OCI-LY1 (cell line): ENCODE data around the gene MAP3K7.

Experiments used
- H2AFZ ChIP-seq: fragments of 200-600 bp; sonication (generic), shearing (Covaris generic); 2 replicates; pipeline ENCODE4 v1.6.0; 2014; ENCODE audit warnings: antibody characterized with exemption, mild to moderate bottlenecking, low read length
- H3F3A ChIP-seq: fragments of 200-600 bp; sonication (generic), shearing (Covaris generic); 2 replicates; pipeline ENCODE4 v1.6.0; 2014; ENCODE audit warnings: mild to moderate bottlenecking, antibody characterized with exemption, low read length, moderate library complexity; ENCODE audit not compliant: insufficient read depth
- H3K27ac ChIP-seq: fragments of 200-600 bp; sonication (generic); 2 replicates; pipeline ENCODE4 v1.5.1; 2014; ENCODE audit warnings: low read length, mixed run types, mild to moderate bottlenecking, low read depth; ENCODE audit not compliant: poor library complexity, severe bottlenecking
- H3K27me3 ChIP-seq: fragments of 200-600 bp; sonication (generic); 2 replicates; pipeline ENCODE4 v1.6.0; 2014; ENCODE audit warnings: antibody characterized with exemption, mild to moderate bottlenecking, low read length, moderate library complexity; ENCODE audit not compliant: insufficient read depth
- H3K36me3 ChIP-seq: fragments of 200-600 bp; sonication (generic); 2 replicates; pipeline ENCODE4 v1.6.1; 2014; ENCODE audit warnings: mild to moderate bottlenecking, antibody characterized with exemption, low read length, moderate library complexity, mixed read lengths; ENCODE audit not compliant: insufficient read depth
- H3K4me1 ChIP-seq: fragments of 200-600 bp; sonication (generic); 2 replicates; pipeline ENCODE4 v1.5.1; 2014; ENCODE audit warnings: mild to moderate bottlenecking, low read length, moderate library complexity; ENCODE audit not compliant: insufficient read depth, severe bottlenecking
- H3K4me2 ChIP-seq: fragments of 200-600 bp; sonication (generic), shearing (Covaris generic); 2 replicates; pipeline ENCODE4 v1.6.1; 2014; ENCODE audit warnings: low read length
- H3K4me3 ChIP-seq: fragments of 200-600 bp; sonication (generic); 2 replicates; pipeline ENCODE4 v1.5.1; 2014; ENCODE audit warnings: low read length, low read depth, mild to moderate bottlenecking, mixed read lengths; ENCODE audit not compliant: poor library complexity, severe bottlenecking
- H3K79me2 ChIP-seq: fragments of 200-600 bp; shearing (Covaris generic); 2 replicates; pipeline ENCODE4 v1.6.1; 2016; ENCODE audit warnings: mixed run types, low read length, mixed read lengths; ENCODE audit not compliant: insufficient read depth
- H3K9ac ChIP-seq: fragments of 200-600 bp; sonication (generic), shearing (Covaris generic); 2 replicates; pipeline ENCODE4 v1.6.1; 2014; ENCODE audit warnings: mild to moderate bottlenecking, low read length, mixed read lengths
- H3K9me2 ChIP-seq: fragments of 200-600 bp; sonication (generic), shearing (Covaris generic); 2 replicates; pipeline ENCODE4 v1.6.1; 2014; ENCODE audit warnings: low read depth, mild to moderate bottlenecking, low read length, mixed read lengths
- H3K9me3 ChIP-seq: fragments of 200-600 bp; shearing (Covaris generic); 2 replicates; pipeline ENCODE4 v1.6.1; 2014; ENCODE audit warnings: low read length, mixed read lengths
- H4K20me1 ChIP-seq: fragments of 200-600 bp; sonication (generic), shearing (Covaris generic); 2 replicates; pipeline ENCODE4 v1.6.0; 2016; ENCODE audit warnings: mild to moderate bottlenecking, low read length; ENCODE audit not compliant: insufficient read depth
- CTCF ChIP-seq: fragments of 200-600 bp; sonication (generic), shearing (Covaris generic); IDR thresholded peaks from 2 replicates; pipeline ENCODE4 v1.5.1; 2017; ENCODE audit warnings: mild to moderate bottlenecking, antibody characterized with exemption, low read length, moderate library complexity, mixed read lengths
- EZH2 ChIP-seq: fragments of 200-600 bp; sonication (generic), shearing (Covaris generic); IDR thresholded peaks from 2 replicates; pipeline ENCODE4 v1.8.0; 2017; ENCODE audit warnings: borderline replicate concordance, mixed run types, mild to moderate bottlenecking, antibody characterized with exemption, low read length, moderate library complexity, mixed read lengths

Gene MAP3K7

GRCh38 chr6:90493332-90493731 lies 93.5 kb downstream of the MAP3K7 start:
- Histone ChIP-seq H3K4me1 (no peaks in the 10 kb centered on the region), H3K4me2 (no peak overlapping the region), H3K79me2 (no peaks in the 10 kb centered on the region), H4K20me1 (no peaks in the 10 kb centered on the region), H3K9ac (no peak overlapping the region), H3K36me3 (no peaks in the 10 kb centered on the region), H3K9me2 (no peaks in the 10 kb centered on the region), H3K27me3 (no peaks in the 10 kb centered on the region), H3K27ac (no peak overlapping the region), H3F3A (no peaks in the 10 kb centered on the region), H2AFZ (no peak overlapping the region), H3K9me3 (no peaks in the 10 kb centered on the region), H3K4me3 (no peak overlapping the region)
- TF ChIP-seq CTCF (no peak), EZH2 (no peak)

- H3K4me2 ChIP-seq = no peak overlapping the region
Observed at GRCh38 chr6:90492798-90493197, 94.1 kb downstream of the MAP3K7 start.

GRCh38 chr6:90492369-90492768 lies 94.5 kb downstream of the MAP3K7 start:
- Histone ChIP-seq H3K9me3 (no peaks in the 10 kb centered on the region), H3K36me3 (no peaks in the 10 kb centered on the region), H3F3A (no peaks in the 10 kb centered on the region), H3K4me2 (no peak overlapping the region), H3K79me2 (no peaks in the 10 kb centered on the region), H3K9me2 (no peaks in the 10 kb centered on the region), H3K4me3 (no peak overlapping the region), H3K9ac (no peak overlapping the region), H4K20me1 (no peaks in the 10 kb centered on the region), H3K27ac (no peak overlapping the region), H2AFZ (no peak overlapping the region), H3K27me3 (no peaks in the 10 kb centered on the region), H3K4me1 (no peaks in the 10 kb centered on the region)
- TF ChIP-seq EZH2 (no peak), CTCF (no peak)

More at GRCh38 chr6:90492798-90493197, 94.1 kb downstream of the MAP3K7 start:
- no peak overlapping the region for H2AFZ ChIP-seq
- H3K27me3 ChIP-seq = no peaks in the 10 kb centered on the region
- H3K27ac ChIP-seq = no peak overlapping the region
- H3K9ac ChIP-seq = no peak overlapping the region
- H3K9me3 ChIP-seq = no peaks in the 10 kb centered on the region
- no peaks in the 10 kb centered on the region for H4K20me1 ChIP-seq
- no peaks in the 10 kb centered on the region for H3K9me2 ChIP-seq
- no peaks in the 10 kb centered on the region for H3F3A ChIP-seq
- H3K79me2 ChIP-seq = no peaks in the 10 kb centered on the region
- TF ChIP-seq EZH2 (no peak), CTCF (no peak)
- H3K4me3 ChIP-seq = no peak overlapping the region
- no peaks in the 10 kb centered on the region for H3K36me3 ChIP-seq
- no peaks in the 10 kb centered on the region for H3K4me1 ChIP-seq
